K562 (cell line): ENCODE results near the gene BORCS5.

Source experiments
- CEBPB ChIP-seq: fragments of 450-650 bp; IDR thresholded peaks from 2 replicates; pipeline ENCODE4 v1.6.1; 2016; ENCODE audit warnings: missing genetic modification characterization, missing compliant biosample characterization
- GABPB1 ChIP-seq: sonication (generic); formaldehyde crosslinking; IDR thresholded peaks from 2 replicates; pipeline ENCODE4 v1.8.0; 2022; ENCODE audit warnings: mild to moderate bottlenecking, missing genetic modification reagents
- KDM5B ChIP-seq: fragments of 200-600 bp; sonication (generic); IDR thresholded peaks from 2 replicates; pipeline ENCODE4 v1.6.1; 2012; ENCODE audit warnings: low read depth, mild to moderate bottlenecking, moderate library complexity, low read length, control low read depth, inconsistent platforms; ENCODE audit not compliant: insufficient replicate concordance
- POLR2AphosphoS5 ChIP-seq: IDR thresholded peaks from 2 replicates; pipeline ENCODE4 v1.6.1; 2011; ENCODE audit warnings: mild to moderate bottlenecking, low read depth, low read length, moderate library complexity; ENCODE audit not compliant: control insufficient read depth, insufficient read depth
- RBFOX2 ChIP-seq: fragments of 200-400 bp; formaldehyde crosslinking; IDR thresholded peaks from 2 replicates; pipeline ENCODE4 v1.6.1; 2017; ENCODE audit warnings: low read depth, mild to moderate bottlenecking, low read length, moderate library complexity
- ZBTB1 ChIP-seq: sonication (generic); formaldehyde crosslinking; IDR thresholded peaks from 2 replicates; pipeline ENCODE4 v1.8.1; 2023; ENCODE audit warnings: missing genetic modification reagents, low read depth, mild to moderate bottlenecking, borderline replicate concordance
- ZNF146 ChIP-seq: IDR thresholded peaks from one replicate; pipeline ENCODE4 v1.6.1; 2018; ENCODE audit warnings: missing compliant biosample characterization; ENCODE audit not compliant: unreplicated experiment
- TF ChIP-seq, protein P1 (sequence below): fragments of 250-450 bp; sonication (Bioruptor Pico); IDR thresholded peaks from 2 replicates; pipeline ENCODE4 v1.5.0; 2022; ENCODE audit warnings: mild to moderate bottlenecking
- TF ChIP-seq, protein P2 (sequence below), 3 experiments: IDR thresholded peaks in 2 of 3; conservative IDR thresholded peaks in 1 of 3; 2 replicates each; pipeline ENCODE4 v1.5.1; 2011 to 2012; ENCODE audit warnings: low read length in 3 of 3, mild to moderate bottlenecking in 3 of 3, control low read depth in 2 of 3, improper control_type of control experiment in 1 of 3, inconsistent platforms in 1 of 3, low read depth in 1 of 3, mixed read lengths in 1 of 3, moderate library complexity in 1 of 3; ENCODE audit not compliant: insufficient read depth in 2 of 3
- TF ChIP-seq, protein P3 (sequence below): fragments of 450-650 bp; IDR thresholded peaks from 2 replicates; pipeline ENCODE4 v1.6.1; 2016; ENCODE audit warnings: missing biosample characterization, missing genetic modification characterization

DNA sequence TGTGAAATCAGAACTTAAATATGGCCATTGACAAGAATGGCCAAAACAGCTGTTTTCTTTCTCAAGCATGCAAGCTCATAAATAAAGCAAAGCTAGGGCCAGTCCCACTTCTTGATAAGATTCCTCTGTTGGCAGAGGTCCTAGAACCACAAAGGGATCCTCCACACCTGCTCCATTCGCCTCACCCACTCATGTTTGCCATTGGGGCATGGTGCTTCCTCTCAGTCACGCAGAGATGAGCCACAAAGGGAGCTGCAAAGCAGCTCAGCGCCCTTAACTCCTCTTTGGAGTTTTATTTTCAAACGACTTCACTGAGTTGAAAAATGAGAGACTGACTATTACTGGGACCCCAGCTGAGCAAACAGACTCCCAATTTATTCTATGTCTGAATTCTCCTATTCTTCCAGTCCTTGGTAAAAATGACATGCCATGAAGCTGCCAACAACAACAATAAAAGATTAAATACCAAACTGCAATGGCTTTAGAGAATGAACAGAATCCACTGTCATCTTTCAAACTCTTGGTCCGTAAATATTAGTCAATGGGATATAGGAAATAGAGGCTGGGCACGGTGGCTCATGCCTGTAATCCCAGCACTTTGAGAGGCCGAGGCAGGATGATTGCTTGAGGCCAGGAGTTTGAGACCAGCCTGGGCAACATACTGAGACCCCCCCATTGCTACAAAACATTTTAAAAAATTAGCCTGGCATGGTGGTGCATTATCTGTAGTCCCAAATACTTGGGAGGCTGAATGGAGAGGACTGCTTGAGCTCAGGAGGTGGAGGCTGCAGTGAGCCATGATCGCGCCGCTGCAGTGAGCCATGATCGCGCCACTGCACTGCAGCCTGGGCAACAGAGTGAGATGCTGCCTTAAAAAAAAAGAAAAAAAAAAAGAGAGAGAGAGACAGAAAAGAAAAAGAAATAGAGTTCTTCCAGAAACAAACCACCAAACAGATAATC, 23.2 kb upstream of the BORCS5 start:
- TF ChIP-seq POLR2AphosphoS5 (no peak), ZBTB1 (CRISPR knock-in tag) (no peak), GABPB1 (CRISPR knock-in tag) (no peak), CEBPB (tag) (no peak), ZNF146 (CRISPR knock-in tag) (no peak), KDM5B (no peak), RBFOX2 (no peak)
- TF ChIP-seq, protein P1, sequence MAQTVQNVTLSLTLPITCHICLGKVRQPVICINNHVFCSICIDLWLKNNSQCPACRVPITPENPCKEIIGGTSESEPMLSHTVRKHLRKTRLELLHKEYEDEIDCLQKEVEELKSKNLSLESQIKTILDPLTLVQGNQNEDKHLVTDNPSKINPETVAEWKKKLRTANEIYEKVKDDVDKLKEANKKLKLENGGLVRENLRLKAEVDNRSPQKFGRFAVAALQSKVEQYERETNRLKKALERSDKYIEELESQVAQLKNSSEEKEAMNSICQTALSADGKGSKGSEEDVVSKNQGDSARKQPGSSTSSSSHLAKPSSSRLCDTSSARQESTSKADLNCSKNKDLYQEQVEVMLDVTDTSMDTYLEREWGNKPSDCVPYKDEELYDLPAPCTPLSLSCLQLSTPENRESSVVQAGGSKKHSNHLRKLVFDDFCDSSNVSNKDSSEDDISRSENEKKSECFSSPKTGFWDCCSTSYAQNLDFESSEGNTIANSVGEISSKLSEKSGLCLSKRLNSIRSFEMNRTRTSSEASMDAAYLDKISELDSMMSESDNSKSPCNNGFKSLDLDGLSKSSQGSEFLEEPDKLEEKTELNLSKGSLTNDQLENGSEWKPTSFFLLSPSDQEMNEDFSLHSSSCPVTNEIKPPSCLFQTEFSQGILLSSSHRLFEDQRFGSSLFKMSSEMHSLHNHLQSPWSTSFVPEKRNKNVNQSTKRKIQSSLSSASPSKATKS (CRISPR knock-in tag): no peak
- TF ChIP-seq, protein P2, sequence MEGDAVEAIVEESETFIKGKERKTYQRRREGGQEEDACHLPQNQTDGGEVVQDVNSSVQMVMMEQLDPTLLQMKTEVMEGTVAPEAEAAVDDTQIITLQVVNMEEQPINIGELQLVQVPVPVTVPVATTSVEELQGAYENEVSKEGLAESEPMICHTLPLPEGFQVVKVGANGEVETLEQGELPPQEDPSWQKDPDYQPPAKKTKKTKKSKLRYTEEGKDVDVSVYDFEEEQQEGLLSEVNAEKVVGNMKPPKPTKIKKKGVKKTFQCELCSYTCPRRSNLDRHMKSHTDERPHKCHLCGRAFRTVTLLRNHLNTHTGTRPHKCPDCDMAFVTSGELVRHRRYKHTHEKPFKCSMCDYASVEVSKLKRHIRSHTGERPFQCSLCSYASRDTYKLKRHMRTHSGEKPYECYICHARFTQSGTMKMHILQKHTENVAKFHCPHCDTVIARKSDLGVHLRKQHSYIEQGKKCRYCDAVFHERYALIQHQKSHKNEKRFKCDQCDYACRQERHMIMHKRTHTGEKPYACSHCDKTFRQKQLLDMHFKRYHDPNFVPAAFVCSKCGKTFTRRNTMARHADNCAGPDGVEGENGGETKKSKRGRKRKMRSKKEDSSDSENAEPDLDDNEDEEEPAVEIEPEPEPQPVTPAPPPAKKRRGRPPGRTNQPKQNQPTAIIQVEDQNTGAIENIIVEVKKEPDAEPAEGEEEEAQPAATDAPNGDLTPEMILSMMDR (IDR thresholded peaks at IDR 0.05 in 2 of 3, conservative IDR thresholded peaks at IDR 0.05 in 1 of 3; ENCODE audit: insufficient read depth in 2 of 3, low read depth in 1 of 3, low read length in 3 of 3): no peak
- TF ChIP-seq, protein P3, sequence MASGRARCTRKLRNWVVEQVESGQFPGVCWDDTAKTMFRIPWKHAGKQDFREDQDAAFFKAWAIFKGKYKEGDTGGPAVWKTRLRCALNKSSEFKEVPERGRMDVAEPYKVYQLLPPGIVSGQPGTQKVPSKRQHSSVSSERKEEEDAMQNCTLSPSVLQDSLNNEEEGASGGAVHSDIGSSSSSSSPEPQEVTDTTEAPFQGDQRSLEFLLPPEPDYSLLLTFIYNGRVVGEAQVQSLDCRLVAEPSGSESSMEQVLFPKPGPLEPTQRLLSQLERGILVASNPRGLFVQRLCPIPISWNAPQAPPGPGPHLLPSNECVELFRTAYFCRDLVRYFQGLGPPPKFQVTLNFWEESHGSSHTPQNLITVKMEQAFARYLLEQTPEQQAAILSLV (tag): no peak
